HEK293T (cell line): ENCODE measurements around the gene VANGL1.

Experiments used
- ARNT ChIP-seq: fragments of 450-650 bp; IDR thresholded peaks from 2 replicates; pipeline ENCODE4 v1.6.1; 2017; ENCODE audit warnings: mild to moderate bottlenecking
- BHLHE40 ChIP-seq: fragments of 450-650 bp; IDR thresholded peaks from 2 replicates; pipeline ENCODE4 v1.6.1; 2016; ENCODE audit warnings: mild to moderate bottlenecking, moderate library complexity, borderline replicate concordance
- ELF4 ChIP-seq: fragments of 450-650 bp; IDR thresholded peaks from 2 replicates; pipeline ENCODE4 v1.6.1; 2017; ENCODE audit warnings: antibody characterized with exemption
- FOXA1 ChIP-seq: fragments of 450-650 bp; IDR thresholded peaks from 2 replicates; pipeline ENCODE4 v1.6.1; 2016; ENCODE audit warnings: mild to moderate bottlenecking
- FOXK2 ChIP-seq: fragments of 450-650 bp; IDR thresholded peaks from 2 replicates; pipeline ENCODE4 v1.6.1; 2016; ENCODE audit warnings: mild to moderate bottlenecking
- FOXM1 ChIP-seq: fragments of 450-650 bp; IDR thresholded peaks from 2 replicates; pipeline ENCODE4 v1.6.1; 2017; ENCODE audit warnings: mild to moderate bottlenecking, borderline replicate concordance
- HDGF ChIP-seq: fragments of 450-650 bp; IDR thresholded peaks from 2 replicates; pipeline ENCODE4 v1.6.1; 2017; ENCODE audit warnings: antibody characterized with exemption, borderline replicate concordance
- LEF1 ChIP-seq: fragments of 450-650 bp; IDR thresholded peaks from 2 replicates; pipeline ENCODE4 v1.6.1; 2017; ENCODE audit warnings: mild to moderate bottlenecking, borderline replicate concordance
- NFRKB ChIP-seq: fragments of 450-650 bp; IDR thresholded peaks from 2 replicates; pipeline ENCODE4 v1.6.1; 2016; ENCODE audit warnings: mild to moderate bottlenecking, moderate library complexity
- SP1 ChIP-seq: fragments of 450-650 bp; IDR thresholded peaks from 2 replicates; pipeline ENCODE4 v1.6.1; 2017
- SUZ12 ChIP-seq: fragments of 450-650 bp; IDR thresholded peaks from 2 replicates; pipeline ENCODE4 v1.6.1; 2016; ENCODE audit warnings: mild to moderate bottlenecking
- TARDBP ChIP-seq: fragments of 450-650 bp; IDR thresholded peaks from 2 replicates; pipeline ENCODE4 v1.6.1; 2016
- ZNF384 ChIP-seq: fragments of 450-650 bp; IDR thresholded peaks from 2 replicates; pipeline ENCODE4 v1.6.1; 2016

GRCh38 chr1:115722221-115722620, 80.5 kb downstream of the VANGL1 start:
- TF ChIP-seq SP1 = no peak
- no peak for TF ChIP-seq LEF1
- TF ChIP-seq FOXK2 = no peak
- TF ChIP-seq ELF4 = no peak
- TF ChIP-seq BHLHE40 = no peak
- TF ChIP-seq NFRKB = no peak
- TF ChIP-seq SUZ12 = no peak
- no peak for TF ChIP-seq FOXA1
- TF ChIP-seq TARDBP = no peak
- TF ChIP-seq ZNF384 = no peak
- TF ChIP-seq FOXM1 = no peak
- no peak for TF ChIP-seq ARNT
- no peak for TF ChIP-seq HDGF
